Kidney tubule cell (primary cell): ENCODE results near the gene LRP6.
"Not testable (repeated sequence)": the region's sequence is repeated elsewhere in the genome, so short reads cannot be mapped to it uniquely, and the experiment has no call there.

ENCODE experiments used
- DNase-seq: peaks from one replicate; pipeline ENCODE4 v3.0.0-alpha.2; 2018; ENCODE audit warnings: low spot score

Gene LRP6

GRCh38 chr12:12180575-12180974 is 86.3 kb downstream of the LRP6 start:
- no peak for DNase-seq

- no peak for DNase-seq
Measured at GRCh38 chr12:12180136-12180535, 86.7 kb downstream of the LRP6 start.

GRCh38 chr12:12178559-12178958 is 88.3 kb downstream of the LRP6 start:
- DNase-seq: no peak

GRCh38 chr12:12176402-12176801 is 90.4 kb downstream of the LRP6 start:
- no peak for DNase-seq

GRCh38 chr12:12171991-12172511 is 94.8 kb downstream of the LRP6 start:
- peak; percentile 53 for DNase-seq

- no peak for DNase-seq
Measured at GRCh38 chr12:12167847-12168246, 99.0 kb downstream of the LRP6 start.

- peak; percentile 42 for DNase-seq
Measured at GRCh38 chr12:12166751-12167150, 100.1 kb downstream of the LRP6 start.

GRCh38 chr12:12159988-12160387 is 106.9 kb downstream of the LRP6 start:
- no peak for DNase-seq

- no peak for DNase-seq
Measured at GRCh38 chr12:12158858-12159257, 108.0 kb downstream of the LRP6 start.

- no peak for DNase-seq
Measured at GRCh38 chr12:12157424-12157823, 109.4 kb downstream of the LRP6 start.

- no peak for DNase-seq
Measured at GRCh38 chr12:12156828-12157227, 110.0 kb downstream of the LRP6 start.

- DNase-seq: no peak
Measured at GRCh38 chr12:12156116-12156515, 110.7 kb downstream of the LRP6 start.

GRCh38 chr12:12153596-12153995 is 113.2 kb downstream of the LRP6 start:
- no peak for DNase-seq

- no peak for DNase-seq
Measured at GRCh38 chr12:12147111-12147510, 119.7 kb downstream of the LRP6 start.

- DNase-seq: not testable (repeated sequence)
Measured at GRCh38 chr12:12144531-12144930, 122.3 kb downstream of the LRP6 start.

- no peak for DNase-seq
Measured at GRCh38 chr12:12141000-12141399, 125.8 kb downstream of the LRP6 start.

- peak; percentile 62 for DNase-seq
Measured at GRCh38 chr12:12138203-12139154, 128.4 kb downstream of the LRP6 start.

GRCh38 chr12:12133785-12134184 is 133.1 kb downstream of the LRP6 start:
- DNase-seq: no peak

- DNase-seq: no peak
Measured at GRCh38 chr12:12133259-12133658, 133.6 kb downstream of the LRP6 start.

- DNase-seq: no peak
Measured at GRCh38 chr12:12128670-12129069, 138.2 kb downstream of the LRP6 start.

GRCh38 chr12:12127304-12127703 is 139.5 kb downstream of the LRP6 start:
- DNase-seq: no peak

GRCh38 chr12:12126551-12126950 is 140.3 kb downstream of the LRP6 start:
- peak; percentile 43 for DNase-seq

GRCh38 chr12:12123036-12123604 is 143.7 kb downstream of the LRP6 start:
- DNase-seq: no peak
